ENCODE results near the gene GNL1.
"Not testable (repeated sequence)": the region's sequence is repeated elsewhere in the genome, so short reads cannot be mapped to it uniquely, and the experiment has no call there.

GNL1 gene

DNA sequence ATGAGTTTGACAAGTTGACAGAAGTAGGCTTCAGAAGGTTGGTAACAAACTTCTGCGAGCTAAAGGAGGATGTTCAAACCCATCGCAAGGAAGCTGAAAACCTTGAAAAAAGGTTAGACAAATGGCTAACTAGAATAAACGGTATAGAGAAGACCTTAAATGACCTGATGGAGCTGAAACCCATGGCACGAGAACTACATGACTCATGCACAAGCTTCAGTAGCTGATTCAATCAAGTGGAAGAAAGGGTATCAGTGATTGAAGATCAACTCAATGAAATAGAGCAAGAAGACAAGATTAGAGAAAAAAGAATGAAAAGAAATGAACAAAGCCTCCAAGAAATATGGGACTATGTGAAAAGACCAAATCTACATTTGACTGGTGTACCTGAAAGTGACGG is 34.3 kb downstream of the GNL1 start:
- not testable (repeated sequence) for DNase-seq

DNA sequence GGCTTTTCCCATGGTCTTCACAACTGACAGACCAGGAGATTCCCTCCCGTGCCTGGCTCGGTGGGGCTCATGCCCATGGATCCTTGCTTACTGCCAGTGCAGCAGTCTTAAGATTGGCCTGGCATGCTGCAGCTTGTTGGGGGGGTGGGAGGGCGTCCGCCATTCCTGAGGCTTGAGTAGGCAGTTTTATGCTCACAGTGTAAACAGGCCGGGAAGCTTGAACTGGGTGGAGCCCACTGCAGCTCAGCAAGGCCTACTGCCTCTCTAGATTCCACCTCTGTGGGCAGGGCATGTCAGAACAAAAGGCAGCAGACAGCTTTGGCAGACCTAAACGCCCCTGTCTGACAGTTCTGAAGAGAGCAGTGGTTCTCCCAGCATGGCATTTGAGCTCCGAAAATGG is 35.2 kb downstream of the GNL1 start:
- not testable (repeated sequence) for DNase-seq

DNA sequence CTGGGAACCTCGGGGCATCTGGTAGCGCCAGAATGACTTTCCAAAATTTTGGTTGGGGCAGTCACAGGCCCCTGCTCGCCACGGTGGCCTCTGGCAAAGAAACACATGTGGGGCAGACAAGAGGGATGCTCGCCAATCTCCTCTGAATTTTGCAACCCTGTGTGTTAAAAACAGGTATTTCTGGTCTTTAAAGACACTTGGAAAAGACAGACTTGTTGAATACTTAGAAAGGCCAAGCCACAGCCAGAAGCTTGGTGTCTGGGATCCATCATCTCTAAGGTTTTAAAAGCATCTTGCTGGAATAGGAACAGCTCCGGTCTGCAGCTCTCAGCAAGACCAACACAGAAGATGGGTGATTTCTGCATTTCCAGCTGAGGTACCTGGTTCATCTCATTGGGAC is 35.8 kb downstream of the GNL1 start:
- DNase-seq = no peak

DNA sequence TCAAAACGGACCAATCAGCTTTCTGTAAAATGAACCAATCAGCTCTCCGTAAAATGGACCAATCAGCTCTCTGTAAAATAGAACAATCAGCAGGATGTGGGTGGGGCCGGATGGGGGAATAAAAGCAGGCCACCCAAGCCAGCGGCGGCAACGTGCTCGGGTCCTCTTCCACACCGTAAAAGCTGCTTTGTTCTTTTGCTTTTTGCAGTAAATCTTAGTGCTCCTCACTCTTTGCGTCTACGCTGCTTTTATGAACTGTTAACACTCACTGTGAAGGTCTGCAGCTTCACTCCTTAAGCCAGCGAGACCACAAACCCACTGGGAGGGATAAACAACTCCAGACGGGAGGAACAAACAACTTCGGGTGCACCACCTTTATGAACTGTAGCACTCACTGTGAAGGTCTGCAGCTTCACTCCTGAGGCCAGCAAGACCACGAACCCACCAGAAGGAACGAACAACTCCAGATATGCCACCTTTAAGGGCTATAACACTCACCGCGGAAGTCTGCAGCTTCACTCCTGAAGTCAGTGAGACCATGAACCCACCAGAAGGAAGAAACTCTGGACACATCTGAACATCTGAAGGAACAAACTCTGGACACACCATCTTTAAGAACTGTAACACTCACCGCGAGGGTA is 37.7 kb downstream of the GNL1 start:
- DNase-seq = not testable (repeated sequence)

DNA sequence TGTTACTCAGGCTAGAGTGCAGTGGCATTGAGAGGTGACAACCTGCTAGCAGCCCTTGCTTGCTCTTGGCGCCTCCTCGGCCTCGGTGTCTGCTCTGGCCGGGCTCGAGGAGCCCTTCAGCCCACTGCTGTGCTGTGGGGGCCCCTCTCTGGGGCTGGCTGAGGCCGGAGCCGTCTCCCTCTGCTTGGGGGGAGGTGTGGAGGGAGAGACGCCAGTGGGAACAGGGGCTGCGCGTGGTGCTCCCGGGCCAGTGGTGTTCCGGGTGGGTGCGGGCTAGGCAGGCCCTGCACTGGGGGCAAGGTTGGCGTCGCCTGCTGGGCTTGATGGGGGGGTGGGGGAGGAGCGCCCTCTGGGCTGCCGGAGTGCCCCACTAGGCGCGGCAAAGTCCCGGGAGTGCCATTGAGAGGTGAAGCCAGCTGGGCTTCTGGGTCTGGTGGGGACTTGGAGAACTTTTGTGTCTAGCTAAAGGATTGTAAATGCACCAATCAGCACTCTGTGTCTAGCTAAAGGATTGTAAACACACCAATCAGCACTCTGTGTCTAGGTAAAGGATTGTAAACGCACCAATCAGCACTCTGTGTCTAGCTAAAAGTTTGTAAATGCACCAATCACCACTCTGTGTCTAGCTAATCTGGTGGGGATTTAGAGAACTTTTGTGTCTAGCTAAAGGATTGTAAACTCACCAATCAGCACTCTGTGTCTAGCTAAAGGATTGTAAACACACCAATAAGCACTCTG is 38.4 kb downstream of the GNL1 start:
- not testable (repeated sequence) for DNase-seq

DNA sequence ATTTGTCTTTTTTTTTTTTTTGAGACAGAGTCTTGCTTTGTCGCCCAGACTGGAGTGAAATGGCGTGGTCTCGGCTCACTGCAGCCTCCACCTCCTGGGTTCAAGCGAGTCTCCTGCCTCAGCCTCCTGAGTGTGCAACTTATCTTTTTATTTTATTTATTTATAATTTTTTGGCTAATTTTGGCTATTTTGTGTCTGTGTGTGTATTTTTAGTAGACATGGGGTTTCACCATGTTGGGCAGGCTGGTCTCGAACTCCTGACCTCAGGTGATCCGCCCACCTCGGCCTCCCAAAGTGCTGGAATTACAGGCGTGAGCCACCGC is 39.6 kb downstream of the GNL1 start:
- DNase-seq = not testable (repeated sequence)

DNA sequence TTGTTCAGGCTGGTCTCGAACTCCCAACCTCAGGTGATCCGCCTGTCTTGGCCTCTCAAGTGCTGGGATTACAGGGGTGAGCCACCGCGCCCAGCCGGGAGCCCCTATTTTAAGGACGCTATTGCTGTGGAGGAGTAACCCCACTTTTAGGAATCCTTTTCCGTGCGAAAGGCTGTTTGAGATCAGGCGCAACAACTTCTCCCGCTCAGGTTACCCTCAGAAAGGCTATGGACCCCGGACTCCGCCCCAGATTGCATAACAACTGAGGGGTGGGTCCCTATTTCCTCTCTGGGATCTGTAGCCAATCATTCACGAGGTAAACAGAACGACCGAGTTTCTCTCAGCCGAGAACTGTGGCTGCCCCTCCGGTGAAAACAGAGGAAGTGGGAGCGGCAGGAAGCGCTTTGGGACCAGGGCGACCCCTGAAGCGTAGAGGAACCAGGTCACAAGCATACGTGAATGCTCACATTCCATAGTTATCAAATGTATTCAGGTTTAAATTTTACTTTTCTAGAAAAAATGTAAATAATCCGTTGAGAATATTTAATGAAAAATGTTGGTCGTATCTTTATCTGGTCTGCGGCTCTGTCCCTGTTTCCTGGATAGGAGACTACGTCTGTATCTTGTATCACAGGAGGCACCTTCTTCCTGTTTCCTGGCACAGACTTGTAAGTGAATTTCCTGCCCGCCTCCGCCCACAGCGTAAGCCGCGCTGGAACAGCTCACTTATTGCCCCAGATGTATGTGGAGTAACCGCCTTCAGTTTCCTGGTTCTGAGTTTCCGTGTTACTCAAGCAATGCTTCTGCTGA is 40.1 kb downstream of the GNL1 start:
- peak; percentile 10 for DNase-seq

DNA sequence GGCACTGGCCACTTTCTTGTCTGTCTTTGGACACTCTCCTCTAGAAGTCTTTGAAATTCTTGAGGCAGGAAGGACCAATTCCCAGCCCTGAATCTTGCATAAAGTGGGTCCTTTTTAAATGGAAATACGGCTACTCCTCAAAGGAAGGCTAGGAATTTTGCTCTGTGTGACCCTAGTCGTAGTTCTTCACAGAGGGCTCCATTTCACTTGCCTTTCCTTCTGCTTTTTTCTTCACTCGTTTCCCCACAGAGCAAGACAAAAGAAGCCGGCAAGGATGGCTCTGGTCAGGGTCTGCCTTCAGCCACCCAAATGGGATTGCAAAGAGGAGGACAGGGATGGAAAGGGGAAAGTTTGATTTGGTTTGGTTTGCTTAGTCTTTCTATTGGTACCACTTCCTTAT is 41.2 kb downstream of the GNL1 start:
- DNase-seq = no peak

DNA sequence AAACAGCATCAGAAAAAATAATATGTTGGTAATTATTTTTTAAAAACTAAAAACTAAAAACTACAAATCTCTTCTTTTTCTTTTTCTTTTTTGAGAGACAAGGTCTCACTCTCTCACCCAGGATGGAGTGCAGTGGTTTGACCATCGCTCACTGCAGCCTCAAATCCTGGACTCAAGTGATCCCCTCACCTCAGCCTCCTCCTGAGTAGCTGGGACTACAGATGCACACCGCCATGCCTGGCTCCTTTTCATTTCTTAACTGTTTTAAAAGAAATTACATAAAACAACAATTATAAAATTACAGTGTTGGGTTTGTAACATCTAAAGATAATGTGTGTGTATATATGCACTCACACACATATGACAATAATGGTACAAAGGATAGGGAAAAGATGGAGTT is 42.8 kb downstream of the GNL1 start:
- no peak for DNase-seq

DNA sequence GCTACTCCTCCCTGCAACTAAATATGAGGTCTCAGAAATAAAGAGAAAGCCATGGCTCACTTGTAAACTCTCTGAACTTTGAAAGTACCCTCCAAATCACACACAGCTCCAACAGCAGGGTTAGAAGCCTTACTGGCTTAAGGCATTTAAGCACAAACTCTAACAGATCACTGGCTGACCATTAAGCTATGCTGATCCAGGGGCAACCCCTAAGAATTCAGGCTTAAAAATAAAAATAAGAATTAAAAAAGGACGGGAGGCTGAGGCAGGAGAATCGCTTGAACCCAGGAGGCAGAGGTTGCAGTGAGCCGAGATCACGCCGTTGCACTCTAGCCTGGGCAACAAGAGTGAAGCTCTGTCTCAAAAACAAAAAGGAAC is 45.1 kb downstream of the GNL1 start:
- DNase-seq = no peak

DNA sequence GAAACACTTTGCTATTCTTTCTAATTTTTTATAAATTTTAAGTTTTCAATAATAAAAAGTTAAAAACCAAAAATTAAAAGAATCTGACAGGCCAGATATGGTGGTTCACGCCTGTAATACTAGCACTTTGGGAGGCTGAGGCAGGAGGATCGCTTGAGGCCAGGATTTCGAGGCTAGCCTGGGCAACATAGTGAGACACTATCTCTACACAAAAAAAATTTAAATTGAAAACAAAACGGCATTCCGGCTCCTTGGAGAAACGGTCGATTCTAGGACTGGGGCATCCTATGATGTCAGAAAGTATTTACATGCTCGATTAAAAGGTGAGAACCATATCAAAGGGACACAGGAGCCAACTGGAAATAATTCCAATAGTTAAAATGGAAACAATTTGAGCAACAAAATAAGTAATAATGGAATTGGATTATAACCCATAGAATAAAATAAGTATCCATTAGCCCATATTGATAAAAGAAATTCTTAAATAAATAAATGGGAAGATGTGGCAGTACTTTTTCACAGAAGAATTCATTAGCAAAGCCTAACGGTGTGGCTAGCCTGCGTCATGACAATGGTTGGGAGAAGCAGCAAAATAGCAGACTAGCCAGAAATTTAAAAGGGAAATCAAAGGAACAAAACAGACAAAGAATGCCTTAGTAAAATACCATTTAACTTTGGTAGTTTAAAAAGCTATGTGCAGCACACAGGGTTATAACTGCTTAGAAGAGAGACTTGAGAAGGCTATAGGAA is 45.7 kb downstream of the GNL1 start:
- no peak for DNase-seq

DNA sequence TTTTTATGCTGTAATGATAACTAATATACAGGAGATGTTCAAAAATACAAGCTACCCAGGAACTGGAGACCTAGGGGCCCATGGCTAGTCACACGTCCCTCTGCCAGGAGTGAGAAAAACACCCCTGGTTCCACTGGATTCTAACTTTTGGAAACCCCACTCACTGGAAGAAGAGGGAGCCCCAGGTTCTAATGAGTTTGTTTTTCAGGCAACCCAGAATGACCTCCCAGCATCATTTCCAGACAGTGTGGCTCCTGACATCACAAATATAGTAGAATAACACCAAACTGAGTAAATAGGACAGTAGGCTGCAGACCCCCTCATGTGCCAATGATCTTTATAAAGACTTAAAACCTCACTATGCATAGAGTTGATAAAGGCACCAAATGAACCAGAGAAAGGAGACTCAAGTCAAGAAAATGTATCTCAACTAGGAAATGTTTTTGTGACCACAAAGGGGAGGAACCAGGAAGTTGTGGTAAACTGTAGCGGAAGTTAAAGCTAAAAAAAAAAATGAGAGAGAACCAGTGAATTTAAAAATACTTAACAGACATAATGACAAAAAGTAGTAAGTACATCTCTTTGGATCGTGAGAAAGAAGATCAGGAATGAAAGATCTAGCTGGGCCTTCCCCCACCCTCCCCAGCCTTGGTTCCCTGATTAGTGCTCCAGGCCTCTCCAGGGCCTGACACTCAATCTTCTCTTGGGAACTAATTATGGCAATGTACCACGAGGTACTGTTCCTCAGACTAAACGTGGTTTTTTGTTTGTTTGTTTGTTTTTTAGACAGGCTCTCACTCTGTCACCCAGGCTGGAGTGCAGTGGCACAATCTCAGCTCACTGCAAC is 47.2 kb downstream of the GNL1 start:
- no peak for DNase-seq

DNA sequence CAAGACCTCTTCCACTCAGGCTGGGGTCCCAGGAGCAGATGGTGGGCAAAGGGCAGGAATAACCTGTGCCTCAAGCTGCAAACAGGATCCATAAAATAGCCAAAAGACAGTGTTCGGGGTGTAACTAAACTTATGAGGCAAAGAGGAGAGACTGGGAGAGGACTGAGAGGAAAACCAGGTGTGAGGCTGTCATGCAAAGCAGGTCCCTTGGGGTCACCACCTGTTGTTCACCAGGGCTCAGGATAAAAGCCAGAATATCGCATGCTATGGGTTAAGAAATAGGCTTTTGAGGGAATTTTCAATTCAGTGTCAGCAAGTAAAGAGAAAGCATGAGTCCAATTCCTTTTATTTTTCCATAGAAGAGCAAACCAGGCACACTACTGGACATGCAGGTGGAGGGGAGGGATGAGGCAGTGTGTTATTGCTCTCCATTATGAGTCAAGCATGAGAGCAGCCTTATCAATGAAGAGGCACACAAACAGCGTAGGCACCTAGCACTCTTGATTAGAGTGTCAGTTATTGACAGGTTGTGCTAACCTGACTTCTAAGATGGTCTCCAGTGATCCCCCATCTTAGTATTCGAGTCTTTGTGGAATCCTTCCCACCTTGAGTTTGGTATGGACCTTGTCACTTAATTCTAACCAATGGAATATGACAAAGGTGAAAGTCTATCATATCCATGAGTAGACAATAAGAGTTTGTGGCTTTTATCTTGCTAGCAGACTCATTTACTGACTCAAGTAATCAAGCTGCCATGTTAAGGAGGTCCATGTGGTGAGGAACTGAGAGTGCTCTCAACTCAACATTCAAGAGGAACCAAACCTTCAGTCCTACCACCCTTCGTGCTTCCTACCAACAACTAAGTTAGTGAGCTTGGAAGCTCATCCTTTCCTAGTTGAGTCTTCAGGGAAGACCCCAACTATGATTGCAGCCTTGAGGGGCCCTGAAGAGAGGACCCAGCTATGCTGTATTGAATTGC is 48.2 kb downstream of the GNL1 start:
- DNase-seq = no peak

DNA sequence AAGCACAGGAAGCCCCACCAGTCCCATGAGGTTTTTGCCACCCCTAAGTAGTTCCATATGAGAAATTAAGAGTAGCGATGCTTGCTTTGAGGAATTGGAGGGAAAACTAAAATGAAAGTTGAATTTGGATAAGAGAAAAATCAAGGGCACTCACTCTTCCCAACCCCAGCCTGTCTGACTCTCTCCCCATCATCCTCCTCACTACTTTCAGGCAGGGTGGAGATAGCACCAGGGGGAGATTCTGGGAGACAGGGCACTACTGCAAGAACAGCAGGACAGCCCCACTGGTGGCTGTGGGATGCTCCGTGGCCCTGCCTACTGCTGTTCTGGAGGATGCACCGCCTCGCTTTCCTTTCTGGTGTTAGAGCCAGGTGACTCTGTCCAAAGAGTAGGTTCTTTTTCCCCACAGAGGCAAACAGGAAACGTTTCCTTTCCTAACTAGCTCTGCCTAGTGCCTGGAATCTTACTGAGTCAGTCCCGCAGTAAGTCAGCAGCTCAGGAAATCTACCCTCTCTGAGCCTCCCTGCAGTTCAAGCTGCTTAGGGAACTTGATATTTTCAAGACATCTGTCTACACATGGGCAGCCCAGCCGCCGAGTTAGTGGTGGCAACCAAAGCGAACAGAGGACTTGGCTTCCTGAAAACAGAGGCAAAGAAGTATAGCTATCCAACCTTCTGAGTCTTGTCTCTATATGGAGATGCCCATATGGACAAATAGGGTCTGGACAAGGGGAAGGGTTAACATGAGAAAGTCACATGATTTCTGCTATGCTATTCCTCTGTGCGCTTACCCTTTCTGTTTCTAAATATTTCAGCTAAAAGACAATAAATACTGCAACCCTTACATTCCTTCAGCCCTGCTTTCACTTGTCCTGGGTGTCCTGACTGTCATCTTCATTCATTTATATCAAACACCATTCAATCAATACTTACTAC is 55.6 kb downstream of the GNL1 start:
- DNase-seq = no peak

DNA sequence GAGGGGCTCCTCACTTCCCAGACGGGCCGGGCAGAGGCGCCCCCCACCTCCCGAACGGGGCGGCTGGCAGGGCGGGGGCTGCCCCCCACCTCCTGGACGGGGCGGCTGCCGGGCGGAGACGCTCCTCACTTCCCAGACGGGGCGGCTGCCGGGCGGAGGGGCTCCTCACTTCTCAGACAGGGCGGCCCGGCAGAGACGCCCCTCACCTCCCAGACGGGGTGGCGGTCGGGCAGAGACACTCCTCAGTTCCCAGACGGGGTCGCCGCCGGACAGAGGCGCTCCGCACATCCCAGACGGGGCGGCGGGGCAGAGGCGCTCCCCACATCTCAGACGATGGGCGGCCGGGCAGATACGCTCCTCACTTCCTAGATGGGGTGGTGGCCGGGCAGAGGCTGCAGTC is 57.6 kb downstream of the GNL1 start:
- not testable (repeated sequence) for DNase-seq

DNA sequence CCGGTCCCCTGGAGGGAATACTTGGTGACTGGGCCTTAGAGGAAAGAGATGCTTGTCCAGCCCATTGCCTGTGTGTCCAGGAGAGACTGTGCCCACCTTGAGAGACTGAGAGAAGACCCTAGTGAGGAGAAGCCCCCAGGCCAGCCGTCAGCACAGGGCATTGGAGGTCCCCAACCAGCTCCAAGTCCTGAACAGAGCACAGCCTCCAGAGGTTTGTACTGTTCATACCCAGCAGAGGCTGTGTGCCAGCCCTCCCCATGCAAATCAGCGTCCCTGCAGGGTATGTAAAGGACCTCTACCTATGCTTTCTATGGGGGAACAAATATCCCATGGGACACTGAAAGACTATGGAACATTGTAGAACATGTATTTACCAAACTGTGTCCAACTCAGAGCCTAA is 58.6 kb downstream of the GNL1 start:
- DNase-seq = no peak

DNA sequence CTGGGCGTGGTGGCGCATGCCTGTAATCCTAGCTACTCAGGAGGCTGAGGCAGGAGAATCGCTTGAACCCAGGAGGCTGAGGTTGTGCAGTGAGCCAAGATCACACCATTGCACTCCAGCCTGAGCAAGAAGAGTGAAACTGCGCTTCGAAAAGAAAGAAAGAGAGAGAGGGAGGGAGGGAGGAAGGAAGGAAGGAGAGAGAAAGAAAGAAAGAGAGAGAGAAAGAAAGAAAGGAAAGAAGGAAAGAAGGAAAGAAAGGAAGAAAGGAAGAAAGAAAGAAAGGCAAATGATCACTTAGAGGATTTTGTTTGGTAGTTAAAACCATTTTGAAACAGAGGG is 59.1 kb downstream of the GNL1 start:
- DNase-seq = not testable (repeated sequence)

DNA sequence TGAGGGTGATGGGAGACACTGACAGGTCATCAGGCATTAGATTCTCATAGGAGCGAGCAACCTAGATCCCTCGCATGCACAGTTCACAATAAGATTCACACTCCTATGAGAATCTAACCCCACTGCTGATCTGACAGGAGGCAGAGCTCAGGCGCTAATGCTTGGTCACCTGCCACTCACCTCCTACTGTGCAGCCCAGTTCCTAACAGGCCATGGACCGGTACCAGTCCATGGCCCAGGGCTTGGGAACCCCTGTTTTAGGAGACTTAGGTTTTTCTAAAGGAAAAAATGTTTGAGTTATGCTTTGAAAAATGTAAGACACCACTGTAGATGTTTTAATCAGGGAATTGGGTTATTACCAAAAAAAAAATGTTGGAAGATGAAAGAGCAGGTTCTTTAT is 60.3 kb downstream of the GNL1 start:
- DNase-seq = no peak

DNA sequence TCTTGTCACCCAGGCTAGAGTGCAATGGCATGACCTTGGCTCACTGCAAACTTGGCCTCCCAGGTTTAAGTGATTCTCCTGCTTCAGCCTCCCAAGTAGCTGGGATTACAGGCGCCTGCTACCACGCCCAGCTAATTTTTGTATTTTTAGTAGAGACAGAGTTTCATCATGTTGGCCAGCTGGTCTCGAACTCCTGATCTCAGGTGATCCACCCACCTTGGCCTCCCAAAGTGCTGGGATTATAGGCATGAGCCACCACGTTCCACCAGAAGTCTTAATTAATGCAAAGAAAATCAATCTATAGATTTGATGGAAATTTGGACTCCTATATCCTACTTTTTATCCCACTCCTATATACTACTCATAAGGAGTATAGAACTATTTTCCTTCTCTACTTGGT is 61.2 kb downstream of the GNL1 start:
- DNase-seq = not testable (repeated sequence)

DNA sequence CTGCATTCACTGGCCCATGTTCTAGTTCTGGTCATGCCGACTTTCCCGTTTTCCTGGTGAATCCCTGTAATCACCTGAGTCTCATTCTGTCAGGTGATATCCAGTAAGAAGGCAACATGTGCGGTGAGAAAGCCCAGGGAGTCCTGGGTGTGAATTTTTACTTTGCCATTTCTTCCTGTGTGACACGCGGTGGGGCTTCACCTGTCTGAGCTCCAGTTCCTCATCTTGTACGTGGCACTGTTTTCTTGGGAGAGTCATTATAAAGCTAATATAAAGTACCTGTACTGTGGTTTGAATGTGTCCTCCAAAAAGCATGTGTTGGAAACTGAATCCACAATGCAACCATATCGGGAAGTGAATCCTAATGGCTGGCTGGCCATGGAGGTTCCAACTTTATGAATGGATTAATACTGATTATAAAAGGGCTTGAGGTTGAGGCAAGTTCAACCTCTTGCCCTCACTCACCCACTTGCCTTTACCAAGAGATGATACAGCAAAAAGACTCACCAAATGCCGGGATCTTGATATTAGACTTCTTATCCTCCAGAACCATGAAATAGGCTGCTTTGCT is 61.9 kb downstream of the GNL1 start:
- DNase-seq = no peak

All from NCI-H510A treated with DMSO at 0.1 percent for 48 hours (cell line).